ENCODE results near the gene SERPINI1.
A peak's percentile ranks its signal among the peaks of the same experiment; 100 is the strongest.

Gene SERPINI1, protein sequence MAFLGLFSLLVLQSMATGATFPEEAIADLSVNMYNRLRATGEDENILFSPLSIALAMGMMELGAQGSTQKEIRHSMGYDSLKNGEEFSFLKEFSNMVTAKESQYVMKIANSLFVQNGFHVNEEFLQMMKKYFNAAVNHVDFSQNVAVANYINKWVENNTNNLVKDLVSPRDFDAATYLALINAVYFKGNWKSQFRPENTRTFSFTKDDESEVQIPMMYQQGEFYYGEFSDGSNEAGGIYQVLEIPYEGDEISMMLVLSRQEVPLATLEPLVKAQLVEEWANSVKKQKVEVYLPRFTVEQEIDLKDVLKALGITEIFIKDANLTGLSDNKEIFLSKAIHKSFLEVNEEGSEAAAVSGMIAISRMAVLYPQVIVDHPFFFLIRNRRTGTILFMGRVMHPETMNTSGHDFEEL

DNA sequence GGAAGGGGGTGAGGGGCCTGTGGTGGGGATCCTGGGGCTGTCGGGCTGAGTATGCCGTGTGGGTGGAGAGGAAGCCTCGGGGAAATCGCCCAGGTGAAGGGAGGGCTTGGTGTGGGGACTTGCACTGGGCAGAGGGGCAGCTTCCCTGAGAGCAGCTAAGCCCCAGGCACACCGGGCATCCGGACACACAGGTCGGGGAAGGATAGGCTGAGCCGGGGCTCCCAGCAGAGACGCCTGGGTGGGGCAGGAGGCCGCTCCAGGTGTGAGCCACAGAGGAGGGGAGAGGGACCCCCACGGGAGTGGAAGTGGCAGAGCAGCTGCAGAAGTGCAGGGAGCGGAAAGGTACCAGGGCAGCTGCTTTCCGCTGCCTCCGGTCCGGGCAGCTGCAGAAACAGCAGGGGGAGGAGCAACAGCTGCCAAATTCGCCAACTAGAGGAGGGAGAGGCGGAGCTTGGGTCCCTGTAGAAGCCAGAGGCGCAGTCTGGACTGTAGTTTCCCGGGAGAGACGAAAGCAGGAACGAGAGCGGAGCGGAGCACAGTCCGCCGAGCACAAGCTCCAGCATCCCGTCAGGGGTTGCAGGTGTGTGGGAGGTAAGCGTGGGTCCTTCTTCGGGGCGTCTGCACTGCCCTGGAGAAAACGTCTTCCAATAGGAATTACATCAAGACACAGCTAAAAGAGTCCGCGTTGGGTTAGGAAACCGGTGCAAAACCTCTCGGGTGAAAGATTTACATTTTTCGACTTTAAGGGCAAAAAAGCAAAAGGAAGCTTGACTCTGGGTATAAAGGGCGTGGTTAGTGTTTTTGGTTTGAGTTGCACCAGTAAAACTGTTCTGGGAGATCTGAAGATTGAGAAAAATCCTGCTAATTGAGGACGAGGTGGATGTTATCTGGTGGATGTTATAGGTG is at the start of gene SERPINI1:
TSS of gene SERPINI1 (plus strand) at position 489 of the 906 bp plus-strand sequence. CDS start 53,408 bp downstream, outside the sequence.
- Mint-ChIP-seq H3K4me1 (ENCODE audit: low read depth) (peaks cover 26% of the 10 kb centered on the region), H3K27me3 (ENCODE audit: low read depth) (no peaks in the 10 kb centered on the region), H3K9me3 (no peaks in the 10 kb centered on the region), H3K36me3 (ENCODE audit: low read depth) (peaks cover 3% of the 10 kb centered on the region), H3K4me3 (no peak within 1 kb of the TSS), H3K27ac (no peak within 1 kb of the TSS)

GRCh38 chr3:167691366-167691765 is 44.2 kb upstream of the SERPINI1 start:
- no peak overlapping the region for H3K4me3 Mint-ChIP-seq
- no peaks in the 10 kb centered on the region for H3K27me3 Mint-ChIP-seq (ENCODE audit: low read depth)
- H3K9me3 Mint-ChIP-seq, result no peaks in the 10 kb centered on the region
- H3K36me3 Mint-ChIP-seq (ENCODE audit: low read depth), result peaks cover 29% of the 10 kb centered on the region
- peaks cover 14% of the 10 kb centered on the region for H3K4me1 Mint-ChIP-seq (ENCODE audit: low read depth)
- peak overlapping the region; percentile 15 for H3K27ac Mint-ChIP-seq

GRCh38 chr3:167694121-167694520 is 41.4 kb upstream of the SERPINI1 start:
- Mint-ChIP-seq H3K4me1 (ENCODE audit: low read depth) (peaks cover 19% of the 10 kb centered on the region), H3K36me3 (ENCODE audit: low read depth) (peaks cover 34% of the 10 kb centered on the region), H3K4me3 (no peak overlapping the region), H3K9me3 (no peaks in the 10 kb centered on the region), H3K27me3 (ENCODE audit: low read depth) (no peaks in the 10 kb centered on the region), H3K27ac (no peak overlapping the region)

DNA sequence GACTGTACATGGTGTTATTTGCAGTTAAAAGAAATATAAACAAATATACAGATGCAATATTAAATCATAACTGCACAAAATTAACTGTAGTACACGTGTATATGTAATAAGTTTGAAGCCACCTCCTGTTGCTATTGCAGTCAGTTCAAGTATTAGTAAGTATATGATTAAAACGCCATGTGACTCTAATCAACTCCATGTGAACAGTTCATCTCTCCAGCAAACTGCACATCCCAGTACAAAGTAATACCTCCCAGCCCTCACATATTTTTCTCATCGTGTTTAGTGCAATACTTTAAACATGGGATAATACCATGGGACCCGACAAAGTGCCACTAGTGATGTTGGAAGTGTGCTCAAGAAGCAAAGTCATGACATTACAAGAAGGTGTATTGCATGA is 35.5 kb upstream of the SERPINI1 start:
- Mint-ChIP-seq H3K27ac (no peak overlapping the region), H3K4me3 (no peak overlapping the region), H3K36me3 (ENCODE audit: low read depth) (peaks cover 23% of the 10 kb centered on the region)

GRCh38 chr3:167700926-167701325 is 34.6 kb upstream of the SERPINI1 start:
- Mint-ChIP-seq H3K9me3 (no peaks in the 10 kb centered on the region), H3K27me3 (ENCODE audit: low read depth) (no peaks in the 10 kb centered on the region), H3K4me3 (no peak overlapping the region), H3K36me3 (ENCODE audit: low read depth) (peaks cover 19% of the 10 kb centered on the region), H3K4me1 (ENCODE audit: low read depth) (peaks cover 8% of the 10 kb centered on the region), H3K27ac (no peak overlapping the region)

More for the DNA sequence above, 35.5 kb upstream of the SERPINI1 start:
- Mint-ChIP-seq H3K27me3 (ENCODE audit: low read depth) (no peaks in the 10 kb centered on the region), H3K9me3 (no peaks in the 10 kb centered on the region), H3K4me1 (ENCODE audit: low read depth) (peaks cover 5% of the 10 kb centered on the region)

DNA sequence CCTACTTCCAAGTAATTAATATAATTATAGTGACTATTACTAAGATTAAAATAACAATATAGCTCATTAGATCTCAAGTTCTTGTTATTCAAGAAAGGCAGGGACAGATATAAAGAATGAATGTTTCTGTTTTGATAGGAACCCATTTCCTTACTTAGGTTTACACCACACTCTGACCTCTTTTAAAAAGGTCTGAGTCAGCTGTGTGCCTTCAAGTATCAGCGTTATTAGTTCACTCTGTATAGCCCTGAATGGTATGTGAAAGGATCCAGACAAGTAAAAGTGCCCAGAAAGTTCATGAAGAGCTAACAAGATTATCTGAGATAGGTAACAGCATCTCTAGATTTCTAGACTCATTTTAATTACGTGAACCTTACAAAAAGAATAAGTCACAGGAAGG is 29.7 kb upstream of the SERPINI1 start:
- no peak overlapping the region for H3K27ac Mint-ChIP-seq
- peaks cover 7% of the 10 kb centered on the region for H3K4me1 Mint-ChIP-seq (ENCODE audit: low read depth)
- no peak overlapping the region for H3K4me3 Mint-ChIP-seq
- peaks cover 33% of the 10 kb centered on the region for H3K36me3 Mint-ChIP-seq (ENCODE audit: low read depth)
- H3K9me3 Mint-ChIP-seq, result no peaks in the 10 kb centered on the region
- no peaks in the 10 kb centered on the region for H3K27me3 Mint-ChIP-seq (ENCODE audit: low read depth)

- peaks cover 25% of the 10 kb centered on the region for H3K4me1 Mint-ChIP-seq (ENCODE audit: low read depth)
- no peak overlapping the region for H3K27ac Mint-ChIP-seq
- no peaks in the 10 kb centered on the region for H3K27me3 Mint-ChIP-seq (ENCODE audit: low read depth)
- no peak overlapping the region for H3K4me3 Mint-ChIP-seq
- H3K36me3 Mint-ChIP-seq (ENCODE audit: low read depth), result peaks cover 47% of the 10 kb centered on the region
- no peaks in the 10 kb centered on the region for H3K9me3 Mint-ChIP-seq
These were observed 25.8 kb upstream of the SERPINI1 start for GRCh38 chr3:167709690-167710089.

GRCh38 chr3:167710552-167710951 is 25.0 kb upstream of the SERPINI1 start:
- Mint-ChIP-seq H3K27me3 (ENCODE audit: low read depth) (no peaks in the 10 kb centered on the region), H3K4me1 (ENCODE audit: low read depth) (peaks cover 29% of the 10 kb centered on the region), H3K4me3 (no peak overlapping the region), H3K27ac (peak overlapping the region; percentile 5), H3K36me3 (ENCODE audit: low read depth) (peaks cover 51% of the 10 kb centered on the region), H3K9me3 (no peaks in the 10 kb centered on the region)

GRCh38 chr3:167711439-167711838 is 24.1 kb upstream of the SERPINI1 start:
- Mint-ChIP-seq H3K4me1 (ENCODE audit: low read depth) (peaks cover 27% of the 10 kb centered on the region), H3K36me3 (ENCODE audit: low read depth) (peaks cover 57% of the 10 kb centered on the region), H3K9me3 (no peaks in the 10 kb centered on the region), H3K27me3 (ENCODE audit: low read depth) (no peaks in the 10 kb centered on the region), H3K27ac (no peak overlapping the region), H3K4me3 (no peak overlapping the region)

DNA sequence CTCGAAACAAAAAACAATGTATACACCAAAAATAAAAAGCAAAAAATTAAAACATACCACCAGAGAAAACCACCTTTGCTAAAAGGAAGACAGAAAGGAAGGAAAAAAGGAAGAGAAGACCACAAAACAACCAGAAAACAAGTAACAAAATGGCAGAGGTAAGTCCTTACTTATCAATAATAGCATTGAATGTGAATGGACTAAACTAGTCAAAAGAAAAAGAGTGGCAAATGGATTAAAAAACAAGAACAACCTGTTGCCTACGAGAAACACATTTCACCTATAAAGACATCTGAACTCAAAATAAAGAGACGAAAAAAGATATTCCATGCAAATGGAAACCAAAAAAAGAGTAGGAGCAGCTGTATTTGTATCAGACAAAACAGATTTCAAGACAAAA is 23.1 kb upstream of the SERPINI1 start:
- Mint-ChIP-seq H3K9me3 (no peaks in the 10 kb centered on the region), H3K27me3 (ENCODE audit: low read depth) (no peaks in the 10 kb centered on the region), H3K4me1 (ENCODE audit: low read depth) (peaks cover 27% of the 10 kb centered on the region), H3K4me3 (no peak overlapping the region), H3K36me3 (ENCODE audit: low read depth) (peaks cover 53% of the 10 kb centered on the region), H3K27ac (no peak overlapping the region)

- no peaks in the 10 kb centered on the region for H3K9me3 Mint-ChIP-seq
- peaks cover 32% of the 10 kb centered on the region for H3K4me1 Mint-ChIP-seq (ENCODE audit: low read depth)
- H3K36me3 Mint-ChIP-seq (ENCODE audit: low read depth), result peaks cover 62% of the 10 kb centered on the region
These were observed 20.6 kb upstream of the SERPINI1 start for GRCh38 chr3:167714871-167715270.

DNA sequence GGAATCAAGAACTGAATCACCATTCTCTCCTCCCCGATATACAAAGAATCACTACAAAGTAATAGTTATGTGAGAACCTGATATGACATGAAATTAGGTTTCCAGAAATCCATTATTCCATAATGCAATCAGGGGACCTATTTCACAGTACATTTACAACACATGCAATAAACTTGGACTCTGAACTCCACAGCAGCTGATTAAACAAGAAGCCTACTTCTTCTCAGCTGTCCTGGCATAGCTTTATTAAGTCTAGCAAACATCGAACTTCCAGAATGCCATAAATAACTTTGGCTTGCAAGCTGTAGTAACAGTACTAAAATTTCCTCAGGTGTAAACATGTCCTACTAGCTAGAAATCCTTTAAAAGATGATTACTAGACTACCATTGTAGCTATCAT is 18.6 kb upstream of the SERPINI1 start:
- H3K36me3 Mint-ChIP-seq (ENCODE audit: low read depth), result peaks cover 61% of the 10 kb centered on the region
- no peak overlapping the region for H3K27ac Mint-ChIP-seq
- no peaks in the 10 kb centered on the region for H3K27me3 Mint-ChIP-seq (ENCODE audit: low read depth)
- H3K4me3 Mint-ChIP-seq, result no peak overlapping the region
- H3K9me3 Mint-ChIP-seq, result no peaks in the 10 kb centered on the region
- peaks cover 26% of the 10 kb centered on the region for H3K4me1 Mint-ChIP-seq (ENCODE audit: low read depth)

More at GRCh38 chr3:167714871-167715270, 20.6 kb upstream of the SERPINI1 start:
- H3K27ac Mint-ChIP-seq, result no peak overlapping the region
- no peaks in the 10 kb centered on the region for H3K27me3 Mint-ChIP-seq (ENCODE audit: low read depth)
- no peak overlapping the region for H3K4me3 Mint-ChIP-seq

GRCh38 chr3:167718582-167718981 is 16.9 kb upstream of the SERPINI1 start:
- Mint-ChIP-seq H3K9me3 (no peaks in the 10 kb centered on the region), H3K4me1 (ENCODE audit: low read depth) (peaks cover 24% of the 10 kb centered on the region), H3K27ac (no peak overlapping the region), H3K4me3 (no peak overlapping the region), H3K36me3 (ENCODE audit: low read depth) (peaks cover 54% of the 10 kb centered on the region), H3K27me3 (ENCODE audit: low read depth) (no peaks in the 10 kb centered on the region)

GRCh38 chr3:167723025-167723512 is 12.5 kb upstream of the SERPINI1 start:
- Mint-ChIP-seq H3K27ac (no peak overlapping the region), H3K27me3 (ENCODE audit: low read depth) (no peaks in the 10 kb centered on the region), H3K36me3 (ENCODE audit: low read depth) (peaks cover 29% of the 10 kb centered on the region), H3K9me3 (no peaks in the 10 kb centered on the region), H3K4me3 (no peak overlapping the region), H3K4me1 (ENCODE audit: low read depth) (peaks cover 19% of the 10 kb centered on the region)

Measured in T-helper 1 cell treated with Interleukin-12 subunit alpha and Interleukin-12 subunit beta and Interleukin-4 antibody, amounts not matched to agents 30 μg/mL and 1 μg/mL, for 36 hours (primary cell).